HepG2 (cell line): ENCODE data around the gene MGLL. TPM values are rescaled to one million over a fixed set of nuclear protein-coding genes. Genes with fewer than 3 reads are reported as not detected.

Source experiments
- ATAC-seq: fragments of 200-7000 bp; cut with Tn5 transposase; 3 replicates; pipeline ENCODE4 v1.9.1; 2020; ENCODE audit warnings: mild to moderate bottlenecking, moderate library complexity
- BruUV-seq: library from RNA; stranded (reverse); fragments of 400-500 nt; replicated peaks from 2 replicates; lab custom pipeline; 2021; lab: Mats Ljungman, UMichigan
- CTCF ChIA-PET: fragments of 300-600 bp; formaldehyde crosslinking; extraction: SDS; loops from one replicate; lab custom pipeline; 2021; ENCODE audit warnings: low total read pairs, inconsistent platforms, low intra/inter-chr PET ratio; lab: Yijun Ruan, JAX
- POLR2A ChIA-PET: fragments of 350-600 bp; sonication (Branson Sonifier 250); formaldehyde crosslinking; loops from one replicate; lab custom pipeline; 2020; ENCODE audit warnings: antibody characterized with exemption, inconsistent platforms; lab: Yijun Ruan, JAX
- DNase-seq: peaks from one replicate; pipeline ENCODE4 v3.0.0-alpha.2; 2015; ENCODE audit warnings: low spot score
- FAIRE-seq: peaks from 3 replicates; lab custom pipeline; 2011; peaks lifted over from hg19 to GRCh38; lab: Jason Lieb, UNC
- H2AFZ ChIP-seq: one replicate; pipeline ENCODE4 v1.6.1; 2011; ENCODE audit warnings: low read length, inconsistent platforms
- H3K27ac ChIP-seq: fragments of 300-600 bp; 3 replicates; pipeline ENCODE4 v1.8.0; 2011; ENCODE audit warnings: mixed run types, mild to moderate bottlenecking, mixed read lengths, low read length, inconsistent platforms; ENCODE audit not compliant: insufficient read depth; ENCODE audit errors: extremely low read length
- H3K27me3 ChIP-seq, 2 experiments: fragments of 200-600 bp in 1 of 2; 2 replicates in 1 of 2; 3 replicates in 1 of 2; pipeline versions ENCODE4 v1.6.0 to v1.8.0; 2011; ENCODE audit warnings: low read length in 2 of 2, mild to moderate bottlenecking in 2 of 2, moderate library complexity in 2 of 2, inconsistent platforms in 1 of 2; ENCODE audit not compliant: insufficient read depth in 2 of 2, control insufficient read depth in 1 of 2
- H3K36me3 ChIP-seq, 2 experiments: fragments of 200-600 bp in 1 of 2; replicated peaks in 1 of 2; 2 replicates in 1 of 2; 3 replicates in 1 of 2; pipeline versions ENCODE4 v1.5.1 to v1.8.0; 2011; ENCODE audit warnings: low read length in 2 of 2, inconsistent platforms in 1 of 2; ENCODE audit not compliant: insufficient read depth in 2 of 2, control insufficient read depth in 1 of 2
- H3K4me1 ChIP-seq: 2 replicates; pipeline ENCODE4 v1.5.1; 2012; ENCODE audit warnings: low read length, inconsistent platforms; ENCODE audit not compliant: insufficient read depth
- H3K4me2 ChIP-seq: 2 replicates; pipeline ENCODE4 v1.6.0; 2011; ENCODE audit warnings: low read depth, low read length, inconsistent platforms
- H3K4me3 ChIP-seq, 3 experiments: fragments of 200-600 bp in 1 of 3; sonication (generic), shearing (Covaris generic) in 1 of 3; replicated peaks in 1 of 3; 2 replicates each; pipeline ENCODE4 v1.5.1; 2011 to 2016; ENCODE audit warnings: low read length in 3 of 3, inconsistent platforms in 2 of 3, low read depth in 2 of 3, mild to moderate bottlenecking in 2 of 3, control low read depth in 1 of 3, mixed read lengths in 1 of 3; ENCODE audit not compliant: insufficient read depth in 1 of 3
- H3K79me2 ChIP-seq: one replicate; pipeline ENCODE4 v1.6.1; 2011; ENCODE audit warnings: low read length, inconsistent platforms; ENCODE audit not compliant: insufficient read depth
- H3K9ac ChIP-seq: 2 replicates; pipeline ENCODE4 v1.6.0; 2011; ENCODE audit warnings: mild to moderate bottlenecking, low read depth, low read length, inconsistent platforms; ENCODE audit not compliant: insufficient read depth
- H3K9me3 ChIP-seq: 2 replicates; pipeline ENCODE4 v1.5.1; 2012; ENCODE audit warnings: mild to moderate bottlenecking, low read length
- H4K20me1 ChIP-seq: 2 replicates; pipeline ENCODE4 v1.6.0; 2011; ENCODE audit warnings: inconsistent platforms, mild to moderate bottlenecking, low read length, moderate library complexity; ENCODE audit not compliant: insufficient read depth
- ARID3A ChIP-seq: IDR thresholded peaks from 2 replicates; pipeline ENCODE4 v1.6.1; 2012; ENCODE audit warnings: low read depth, low read length, improper control_type of control experiment
- DPF2 ChIP-seq: sonication (generic); formaldehyde crosslinking; IDR thresholded peaks from 2 replicates; pipeline ENCODE4 v1.4.0; 2020; ENCODE audit warnings: mild to moderate bottlenecking, low read depth, missing genetic modification reagents, borderline replicate concordance
- GABPA ChIP-seq, 2 experiments: IDR thresholded peaks; 2 replicates each; pipeline ENCODE4 v1.6.1; 2011 to 2016; ENCODE audit warnings: low read depth in 2 of 2, low read length in 1 of 2, missing biosample characterization in 1 of 2, missing genetic modification characterization in 1 of 2
- HOXA3 ChIP-seq: sonication (generic); formaldehyde crosslinking; IDR thresholded peaks from 2 replicates; pipeline ENCODE4 v1.5.0; 2020; ENCODE audit warnings: missing genetic modification reagents
- MAFK ChIP-seq, 2 experiments: IDR thresholded peaks in 1 of 2; conservative IDR thresholded peaks in 1 of 2; 2 replicates each; pipeline ENCODE4 v1.6.1; 2011; ENCODE audit warnings: improper control_type of control experiment in 2 of 2, low read length in 2 of 2
- MED1 ChIP-seq: sonication (generic); formaldehyde crosslinking; IDR thresholded peaks from 2 replicates; pipeline ENCODE4 v1.4.0; 2020; ENCODE audit warnings: missing genetic modification reagents
- POLR2G ChIP-seq: fragments of 200-400 bp; formaldehyde crosslinking; IDR thresholded peaks from 2 replicates; pipeline ENCODE4 v1.6.1; 2018; ENCODE audit warnings: mild to moderate bottlenecking, low read depth, low read length, moderate library complexity
- SP4 ChIP-seq: sonication (generic); formaldehyde crosslinking; IDR thresholded peaks from 2 replicates; pipeline ENCODE4 v1.8.1; 2023; ENCODE audit warnings: mild to moderate bottlenecking, missing genetic modification reagents
- TOPORS ChIP-seq: sonication (generic); formaldehyde crosslinking; IDR thresholded peaks from 2 replicates; pipeline ENCODE4 v1.8.0; 2023; ENCODE audit warnings: mild to moderate bottlenecking, missing genetic modification reagents
- WIZ ChIP-seq: sonication (generic); formaldehyde crosslinking; IDR thresholded peaks from 2 replicates; pipeline ENCODE4 v1.5.1; 2020; ENCODE audit warnings: mild to moderate bottlenecking, missing genetic modification reagents
- XBP1 ChIP-seq: sonication (generic); formaldehyde crosslinking; IDR thresholded peaks from 2 replicates; pipeline ENCODE4 v1.5.0; 2020; ENCODE audit warnings: missing genetic modification reagents
- ZNF263 ChIP-seq: sonication (generic); formaldehyde crosslinking; IDR thresholded peaks from 2 replicates; pipeline ENCODE4 v1.4.0; 2020; ENCODE audit warnings: missing genetic modification reagents
- ZNF557 ChIP-seq: sonication (generic); formaldehyde crosslinking; IDR thresholded peaks from 2 replicates; pipeline ENCODE4 v1.4.0; 2020; ENCODE audit warnings: missing genetic modification reagents
- WGBS: methylation state at CpG from one replicate; pipeline ENCODE4 v1.1.6; 2017; ENCODE audit warnings: low lambda C conversion rate; 5-methylcytosine and 5-hydroxymethylcytosine counted together
- in situ Hi-C: cut with HindIII; loops from 2 replicates; pipeline ENCODE4 v1.10.0; 2017; ENCODE audit warnings: low pct_unique_long_range_greater_than_20kb; ENCODE audit not compliant: extremely low pct_ligation_motif_present
- intact Hi-C: fragments of 100-400 bp; cut with micrococcal nuclease; formaldehyde crosslinking; loops from one replicate; pipeline ENCODE4 v1.10.0; 2022; ENCODE audit not compliant: unreplicated experiment
- polyA plus RNA-seq, 8 experiments: library from polyadenylated mRNA; depleted of rRNA in 3 of 8; stranded (reverse) in 7 of 8; unstranded in 1 of 8; fragments of >200 nt; fragmentation: Illumina TruSeq in 4 of 8; extraction: Trizol in 4 of 8; gene quantifications; 2 replicates each; pipeline versions ENCODE4 v1.2.1 to v1.2.3, GENCODE V29; 2011 to 2016; ENCODE audit warnings: low read depth in 4 of 8, missing spikeins in 1 of 8, mixed read lengths in 1 of 8; ENCODE audit not compliant: insufficient read depth in 1 of 8
- total RNA-seq, 5 experiments: library from RNA; depleted of rRNA; stranded (reverse); fragments of >200 nt; fragmentation: Illumina TruSeq; extraction: Trizol; gene quantifications; 2 replicates each; pipeline ENCODE4 v1.2.3, GENCODE V29; 2016; ENCODE audit warnings: low read depth in 1 of 5
- TF ChIP-seq, protein P1 (sequence below): sonication (generic); formaldehyde crosslinking; IDR thresholded peaks from 2 replicates; pipeline ENCODE4 v1.5.0; 2020; ENCODE audit warnings: missing genetic modification reagents
- TF ChIP-seq, protein P2 (sequence below): sonication (generic); formaldehyde crosslinking; IDR thresholded peaks from 2 replicates; pipeline ENCODE4 v1.4.0; 2020; ENCODE audit warnings: missing genetic modification reagents
- TF ChIP-seq, protein P3 (sequence below): sonication (generic); formaldehyde crosslinking; IDR thresholded peaks from 2 replicates; pipeline ENCODE4 v1.4.0; 2020; ENCODE audit warnings: missing genetic modification reagents, mild to moderate bottlenecking, borderline replicate concordance

Gene MGLL
- total and polyA plus RNA-seq, 2 of the 13 experiments (the other 11 are each of a cell fraction or from before 2014, with no cell fraction given), result not detected

DNA sequence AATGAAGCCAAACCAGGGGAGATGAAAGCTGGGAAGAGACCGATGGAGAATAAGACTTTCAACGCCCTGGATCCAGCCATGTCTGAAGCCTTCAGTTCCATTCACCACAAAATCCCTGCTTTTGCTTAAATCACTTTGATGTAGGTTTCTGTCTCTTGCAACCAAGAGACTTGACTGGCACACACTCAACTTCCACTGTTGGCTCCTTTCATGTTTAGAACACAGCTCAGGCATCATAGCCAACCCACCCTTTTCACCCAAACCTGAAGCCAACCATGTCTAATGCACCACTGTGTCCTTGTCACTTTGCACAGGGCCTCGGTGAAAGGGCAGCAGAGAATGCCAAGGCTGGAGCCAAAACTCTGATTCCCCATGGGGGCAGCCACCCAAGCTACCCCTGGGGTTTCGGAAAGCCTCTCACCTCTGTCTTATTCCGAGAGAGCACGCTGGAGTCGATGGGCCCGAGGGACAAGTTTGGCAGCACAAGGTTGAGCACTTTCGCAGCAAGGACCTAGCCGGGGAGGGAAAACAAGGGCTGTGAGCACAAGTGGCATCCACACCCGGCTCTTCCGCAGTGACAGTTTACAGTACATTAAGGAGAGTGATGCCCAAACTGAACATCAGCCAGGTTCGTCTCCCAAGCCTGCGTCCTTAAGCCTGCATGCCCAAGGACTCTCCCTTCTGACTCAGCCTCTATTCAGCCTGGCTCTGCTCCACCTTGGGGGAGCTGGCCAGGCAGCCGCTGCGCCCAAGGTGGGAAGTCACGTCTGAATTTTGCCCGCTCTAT, 112.0 kb downstream of the MGLL start:
- in situ Hi-C loops (no loop called here), intact Hi-C loops (no loop called here)
- DNase-seq (no peak), ATAC-seq (no peak), FAIRE-seq (no peak)
- Histone ChIP-seq H3K27me3 (peaks cover 4 to 57% of the 10 kb centered on the region in 2 experiments), H3K36me3 (no peaks in the 10 kb centered on the region), H3K4me1 (no peaks in the 10 kb centered on the region), H3K27ac (no peak overlapping the region), H3K9me3 (no peaks in the 10 kb centered on the region), H4K20me1 (no peaks in the 10 kb centered on the region), H2AFZ (no peak overlapping the region), H3K4me2 (no peak overlapping the region), H3K79me2 (no peaks in the 10 kb centered on the region), H3K9ac (no peak overlapping the region), H3K4me3 (no peak overlapping the region)
- ChIA-PET CTCF (no interaction called here), POLR2A (no interaction called here)
- BruUV-seq, result no TSS peak
- WGBS, result 44% methylated on average over 9 of the region's 18 CpGs
- TF ChIP-seq TOPORS (no peak), ARID3A (no peak), MED1 (no peak), POLR2G (no peak), ZNF263 (CRISPR knock-in tag) (no peak), MAFK (conservative IDR thresholded peaks at IDR 0.05 in 1 of 2, IDR thresholded peaks at IDR 0.05 in 1 of 2; ENCODE audit: low read length in 2 of 2) (no peak), XBP1 (CRISPR knock-in tag) (no peak), DPF2 (CRISPR knock-in tag) (no peak), WIZ (CRISPR knock-in tag) (no peak), HOXA3 (no peak), SP4 (CRISPR knock-in tag) (no peak), ZNF557 (CRISPR knock-in tag) (no peak), GABPA (IDR thresholded peaks at IDR 0.05; ENCODE audit: low read depth, low read length) (no peak), GABPA (CRISPR knock-in tag; IDR thresholded peaks at IDR 0.05; ENCODE audit: low read depth) (no peak)
- TF ChIP-seq, protein P1, sequence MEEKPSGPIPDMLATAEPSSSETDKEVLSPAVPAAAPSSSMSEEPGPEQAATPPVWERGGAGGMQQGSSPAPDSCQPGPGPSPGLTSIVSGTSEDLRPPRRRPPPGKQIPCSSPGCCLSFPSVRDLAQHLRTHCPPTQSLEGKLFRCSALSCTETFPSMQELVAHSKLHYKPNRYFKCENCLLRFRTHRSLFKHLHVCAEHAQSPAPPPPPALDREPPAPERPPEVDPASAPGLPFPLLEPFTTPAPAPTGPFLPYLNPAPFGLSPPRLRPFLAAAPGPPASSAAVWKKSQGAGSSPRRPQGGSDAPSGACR (CRISPR knock-in tag), result no peak
- TF ChIP-seq, protein P2, sequence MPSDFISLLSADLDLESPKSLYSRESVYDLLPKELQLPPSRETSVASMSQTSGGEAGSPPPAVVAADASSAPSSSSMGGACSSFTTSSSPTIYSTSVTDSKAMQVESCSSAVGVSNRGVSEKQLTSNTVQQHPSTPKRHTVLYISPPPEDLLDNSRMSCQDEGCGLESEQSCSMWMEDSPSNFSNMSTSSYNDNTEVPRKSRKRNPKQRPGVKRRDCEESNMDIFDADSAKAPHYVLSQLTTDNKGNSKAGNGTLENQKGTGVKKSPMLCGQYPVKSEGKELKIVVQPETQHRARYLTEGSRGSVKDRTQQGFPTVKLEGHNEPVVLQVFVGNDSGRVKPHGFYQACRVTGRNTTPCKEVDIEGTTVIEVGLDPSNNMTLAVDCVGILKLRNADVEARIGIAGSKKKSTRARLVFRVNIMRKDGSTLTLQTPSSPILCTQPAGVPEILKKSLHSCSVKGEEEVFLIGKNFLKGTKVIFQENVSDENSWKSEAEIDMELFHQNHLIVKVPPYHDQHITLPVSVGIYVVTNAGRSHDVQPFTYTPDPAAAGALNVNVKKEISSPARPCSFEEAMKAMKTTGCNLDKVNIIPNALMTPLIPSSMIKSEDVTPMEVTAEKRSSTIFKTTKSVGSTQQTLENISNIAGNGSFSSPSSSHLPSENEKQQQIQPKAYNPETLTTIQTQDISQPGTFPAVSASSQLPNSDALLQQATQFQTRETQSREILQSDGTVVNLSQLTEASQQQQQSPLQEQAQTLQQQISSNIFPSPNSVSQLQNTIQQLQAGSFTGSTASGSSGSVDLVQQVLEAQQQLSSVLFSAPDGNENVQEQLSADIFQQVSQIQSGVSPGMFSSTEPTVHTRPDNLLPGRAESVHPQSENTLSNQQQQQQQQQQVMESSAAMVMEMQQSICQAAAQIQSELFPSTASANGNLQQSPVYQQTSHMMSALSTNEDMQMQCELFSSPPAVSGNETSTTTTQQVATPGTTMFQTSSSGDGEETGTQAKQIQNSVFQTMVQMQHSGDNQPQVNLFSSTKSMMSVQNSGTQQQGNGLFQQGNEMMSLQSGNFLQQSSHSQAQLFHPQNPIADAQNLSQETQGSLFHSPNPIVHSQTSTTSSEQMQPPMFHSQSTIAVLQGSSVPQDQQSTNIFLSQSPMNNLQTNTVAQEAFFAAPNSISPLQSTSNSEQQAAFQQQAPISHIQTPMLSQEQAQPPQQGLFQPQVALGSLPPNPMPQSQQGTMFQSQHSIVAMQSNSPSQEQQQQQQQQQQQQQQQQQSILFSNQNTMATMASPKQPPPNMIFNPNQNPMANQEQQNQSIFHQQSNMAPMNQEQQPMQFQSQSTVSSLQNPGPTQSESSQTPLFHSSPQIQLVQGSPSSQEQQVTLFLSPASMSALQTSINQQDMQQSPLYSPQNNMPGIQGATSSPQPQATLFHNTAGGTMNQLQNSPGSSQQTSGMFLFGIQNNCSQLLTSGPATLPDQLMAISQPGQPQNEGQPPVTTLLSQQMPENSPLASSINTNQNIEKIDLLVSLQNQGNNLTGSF, result no peak
- TF ChIP-seq, protein P3, sequence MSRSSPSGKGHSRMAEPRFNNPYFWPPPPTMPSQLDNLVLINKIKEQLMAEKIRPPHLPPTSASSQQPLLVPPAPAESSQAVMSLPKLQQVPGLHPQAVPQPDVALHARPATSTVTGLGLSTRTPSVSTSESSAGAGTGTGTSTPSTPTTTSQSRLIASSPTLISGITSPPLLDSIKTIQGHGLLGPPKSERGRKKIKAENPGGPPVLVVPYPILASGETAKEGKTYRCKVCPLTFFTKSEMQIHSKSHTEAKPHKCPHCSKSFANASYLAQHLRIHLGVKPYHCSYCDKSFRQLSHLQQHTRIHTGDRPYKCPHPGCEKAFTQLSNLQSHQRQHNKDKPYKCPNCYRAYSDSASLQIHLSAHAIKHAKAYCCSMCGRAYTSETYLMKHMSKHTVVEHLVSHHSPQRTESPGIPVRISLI (CRISPR knock-in tag), result no peak
